Immature natural killer cell (primary cell): Measurements from ENCODE around the gene SLC6A12. TPM values are rescaled to one million over a fixed set of nuclear protein-coding genes. Genes with fewer than 3 reads are reported as not detected.

Experiments used
- DNase-seq, 3 donors: peaks; one replicate each; pipeline ENCODE4 v3.0.0; 2022; ENCODE audit warnings: mixed read lengths in 1 of 3
- H3K27ac Mint-ChIP-seq, 6 donors: one replicate each; pipeline ENCODE4 v1.8.0; 2020; ENCODE audit warnings: mixed read lengths in 6 of 6, mild to moderate bottlenecking in 5 of 6, inconsistent platforms in 4 of 6, moderate library complexity in 3 of 6
- H3K27me3 Mint-ChIP-seq, 3 donors: one replicate each; pipeline ENCODE4 v1.8.0; 2020 to 2021; ENCODE audit warnings: low read depth in 3 of 3, mild to moderate bottlenecking in 3 of 3, mixed read lengths in 3 of 3, moderate library complexity in 3 of 3, inconsistent platforms in 1 of 3
- H3K36me3 Mint-ChIP-seq, 3 donors: one replicate each; pipeline ENCODE4 v1.8.0; 2020; ENCODE audit warnings: mixed read lengths in 3 of 3, inconsistent platforms in 2 of 3, mild to moderate bottlenecking in 2 of 3
- H3K4me1 Mint-ChIP-seq, 2 donors: one replicate each; pipeline ENCODE4 v1.8.0; 2020; ENCODE audit warnings: inconsistent platforms in 2 of 2, mild to moderate bottlenecking in 2 of 2, mixed read lengths in 2 of 2, moderate library complexity in 1 of 2
- H3K4me3 Mint-ChIP-seq, 5 donors: one replicate each; pipeline ENCODE4 v1.8.0; 2020; ENCODE audit warnings: mild to moderate bottlenecking in 5 of 5, mixed read lengths in 5 of 5, inconsistent platforms in 3 of 5, moderate library complexity in 3 of 5
- H3K9me3 Mint-ChIP-seq, 6 donors: one replicate each; pipeline ENCODE4 v1.8.0; 2020; ENCODE audit warnings: mild to moderate bottlenecking in 6 of 6, mixed read lengths in 6 of 6, inconsistent platforms in 4 of 6, moderate library complexity in 3 of 6
- polyA plus RNA-seq, 3 donors: library from polyadenylated mRNA; unstranded; fragments of 300-500 nt; fragmentation: Illumina TruSeq; gene quantifications; one replicate each; pipeline ENCODE4 v1.2.3, GENCODE V29; 2021

The SLC6A12 gene
- polyA plus RNA-seq, 3 donors from 2014 or later, result 0.59 TPM; not detected in 2

DNA sequence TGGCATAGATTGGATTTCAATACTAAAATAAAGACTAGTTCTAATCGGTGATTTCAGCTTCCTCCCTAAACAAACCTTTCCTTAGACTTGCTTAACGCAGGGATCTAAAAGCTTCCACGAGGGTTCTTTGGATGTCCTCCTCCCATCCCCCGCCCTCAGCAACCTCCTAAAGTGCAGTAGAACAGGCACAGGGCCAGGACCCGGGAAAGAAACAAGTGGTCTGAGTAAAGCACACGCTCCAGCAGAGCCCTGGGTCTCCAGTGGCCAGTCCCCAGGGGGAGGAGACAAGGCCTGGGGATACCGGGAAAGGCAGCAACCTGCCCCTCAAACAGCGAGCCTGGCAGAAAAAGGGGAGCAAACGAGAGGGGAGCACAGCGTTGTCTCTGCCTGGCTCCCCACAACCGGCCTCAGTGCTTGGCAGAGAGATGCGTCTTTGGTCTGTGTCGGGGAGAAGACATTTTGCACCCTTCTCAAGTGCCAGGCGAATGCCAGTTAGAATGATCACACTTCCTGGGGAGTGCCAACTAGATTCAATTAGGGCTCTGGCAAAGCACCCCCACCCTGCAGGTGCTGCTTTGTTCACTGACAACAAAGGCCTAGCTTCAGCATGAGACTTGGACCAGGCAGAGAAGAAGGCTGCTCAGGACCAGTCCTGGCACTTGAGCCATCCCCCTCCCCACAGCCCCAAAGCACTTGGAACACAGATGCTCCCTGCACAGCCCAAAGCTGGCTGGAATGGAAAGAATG, 17.1 kb upstream of the SLC6A12 start:
- H3K27me3 Mint-ChIP-seq, result peaks cover 0 to 5% (median 2%) of the 10 kb centered on the region in 3 donors
- peaks cover 6 to 14% (median 8%) of the 10 kb centered on the region in 6 donors for H3K9me3 Mint-ChIP-seq
- H3K27ac Mint-ChIP-seq, result no peak overlapping the region
- no peaks in the 10 kb centered on the region for H3K4me1 Mint-ChIP-seq
- no peak for DNase-seq
- H3K36me3 Mint-ChIP-seq, result peaks cover 0 to 7% (median 3%) of the 10 kb centered on the region in 3 donors
- no peak overlapping the region for H3K4me3 Mint-ChIP-seq

DNA sequence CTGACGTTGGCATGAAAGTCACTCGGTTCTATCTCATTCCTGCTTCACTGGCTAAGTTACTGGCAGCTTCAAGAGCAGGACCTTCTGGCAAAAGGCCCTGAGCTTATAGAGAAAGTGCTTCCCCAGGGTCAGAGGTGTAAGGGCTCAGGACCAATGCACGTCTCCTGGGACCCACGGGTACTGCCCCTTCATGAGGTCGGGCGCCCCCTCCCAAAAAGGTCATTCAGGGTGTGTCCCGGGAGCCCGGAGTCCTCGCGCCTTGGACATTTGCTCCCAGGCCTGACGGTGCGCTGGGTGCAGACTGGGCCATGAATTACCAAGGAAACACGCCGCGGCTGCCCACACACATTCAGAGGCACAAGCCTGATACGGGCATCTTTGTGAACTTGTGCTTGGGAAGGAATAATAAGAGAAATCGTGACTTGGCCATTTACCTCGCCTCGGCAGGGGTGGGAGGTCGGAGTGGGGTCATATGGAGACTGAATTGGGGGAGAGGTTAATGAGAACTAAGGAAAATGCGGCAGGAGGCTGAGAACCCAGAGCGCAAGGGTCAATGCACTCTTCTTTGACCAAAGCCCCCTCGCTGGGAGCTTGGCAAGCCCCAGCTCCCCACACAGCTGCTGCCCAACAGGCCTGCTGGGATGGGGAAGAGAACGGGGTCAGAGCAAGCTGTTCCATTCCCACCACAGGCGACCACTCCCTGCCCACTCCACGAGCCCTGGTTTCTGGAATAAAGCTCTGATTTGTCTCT, 15.7 kb upstream of the SLC6A12 start:
- Mint-ChIP-seq H3K9me3 (peaks cover 0 to 1% (median 0%) of the 10 kb centered on the region in 6 donors), H3K4me1 (no peaks in the 10 kb centered on the region), H3K4me3 (no peak overlapping the region), H3K36me3 (no peaks in the 10 kb centered on the region), H3K27ac (no peak overlapping the region), H3K27me3 (peaks cover 0 to 2% (median 2%) of the 10 kb centered on the region in 3 donors)
- no peak for DNase-seq

DNA sequence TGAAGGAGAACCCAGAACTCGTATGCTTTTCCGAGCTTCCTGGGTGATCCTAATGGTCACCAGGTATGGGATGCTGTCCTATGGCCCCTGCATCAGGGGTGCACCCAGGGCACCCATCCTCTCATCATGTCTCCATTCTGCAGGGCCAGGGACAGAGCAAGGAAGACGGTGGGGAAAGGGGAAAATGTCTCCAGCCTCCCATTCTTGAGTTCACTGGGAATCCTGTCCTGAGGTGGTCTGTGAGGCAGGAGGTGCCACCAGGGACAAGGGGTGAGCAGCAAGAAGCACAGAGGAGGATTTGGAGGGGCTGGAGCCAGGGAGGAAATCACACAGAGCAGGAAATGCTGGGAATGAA, 14.9 kb upstream of the SLC6A12 start:
- peaks cover 0 to 2% (median 2%) of the 10 kb centered on the region in 3 donors for H3K27me3 Mint-ChIP-seq

DNA sequence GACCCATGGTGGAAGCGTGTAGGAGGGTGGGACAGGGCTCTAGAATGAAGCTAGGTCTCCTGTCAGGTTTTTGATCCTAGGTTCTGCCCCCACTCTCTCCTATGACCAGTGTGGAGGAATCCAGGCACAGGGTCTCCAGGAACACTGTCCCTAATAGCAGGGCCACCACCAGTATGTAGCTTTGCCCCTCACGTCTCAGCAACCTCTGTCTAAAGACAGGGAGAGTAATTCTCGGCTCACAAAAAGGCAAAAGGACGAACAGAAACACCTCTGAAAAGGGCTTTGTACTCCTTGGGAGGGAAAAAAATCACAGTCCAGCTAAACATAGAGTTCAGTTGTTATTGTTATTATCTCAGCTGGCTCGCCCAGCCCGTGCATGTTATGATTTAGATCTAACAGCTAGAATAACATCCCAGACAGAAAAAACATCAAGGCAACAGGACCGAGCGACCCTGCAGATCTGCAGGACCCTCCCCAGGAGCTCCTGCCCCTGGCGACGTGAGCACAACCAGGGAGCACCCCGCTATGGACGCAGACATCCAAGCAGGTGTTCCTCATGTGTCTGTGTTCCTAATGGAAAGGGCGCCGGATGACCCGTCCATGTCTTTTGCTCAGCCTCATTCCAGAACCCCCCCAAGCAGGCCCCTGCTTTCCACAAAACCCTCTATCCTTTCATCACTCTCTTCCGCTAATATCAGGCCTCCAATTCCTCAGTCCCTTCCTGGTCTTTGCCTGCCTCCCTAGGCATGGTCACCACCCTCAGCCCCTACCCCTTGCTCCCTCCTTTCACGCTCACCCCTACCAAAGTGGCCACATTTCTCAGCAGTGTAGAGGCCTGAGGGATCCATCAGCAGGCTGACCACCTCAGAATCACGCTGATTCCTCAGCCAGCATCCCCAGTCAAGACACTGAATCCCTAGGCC, 14.2 kb upstream of the SLC6A12 start:
- no peaks in the 10 kb centered on the region for H3K9me3 Mint-ChIP-seq
- H3K27me3 Mint-ChIP-seq, result peaks cover 0 to 2% (median 2%) of the 10 kb centered on the region in 3 donors
- H3K27ac Mint-ChIP-seq, result no peak overlapping the region
- H3K36me3 Mint-ChIP-seq, result no peaks in the 10 kb centered on the region
- DNase-seq, result no peak
- no peak overlapping the region for H3K4me3 Mint-ChIP-seq
- no peaks in the 10 kb centered on the region for H3K4me1 Mint-ChIP-seq

More for the DNA sequence above, 14.9 kb upstream of the SLC6A12 start:
- Mint-ChIP-seq H3K4me1 (no peaks in the 10 kb centered on the region), H3K4me3 (no peak overlapping the region), H3K9me3 (peaks cover 0 to 1% (median 0%) of the 10 kb centered on the region in 6 donors), H3K27ac (no peak overlapping the region), H3K36me3 (no peaks in the 10 kb centered on the region)
- DNase-seq, result no peak

DNA sequence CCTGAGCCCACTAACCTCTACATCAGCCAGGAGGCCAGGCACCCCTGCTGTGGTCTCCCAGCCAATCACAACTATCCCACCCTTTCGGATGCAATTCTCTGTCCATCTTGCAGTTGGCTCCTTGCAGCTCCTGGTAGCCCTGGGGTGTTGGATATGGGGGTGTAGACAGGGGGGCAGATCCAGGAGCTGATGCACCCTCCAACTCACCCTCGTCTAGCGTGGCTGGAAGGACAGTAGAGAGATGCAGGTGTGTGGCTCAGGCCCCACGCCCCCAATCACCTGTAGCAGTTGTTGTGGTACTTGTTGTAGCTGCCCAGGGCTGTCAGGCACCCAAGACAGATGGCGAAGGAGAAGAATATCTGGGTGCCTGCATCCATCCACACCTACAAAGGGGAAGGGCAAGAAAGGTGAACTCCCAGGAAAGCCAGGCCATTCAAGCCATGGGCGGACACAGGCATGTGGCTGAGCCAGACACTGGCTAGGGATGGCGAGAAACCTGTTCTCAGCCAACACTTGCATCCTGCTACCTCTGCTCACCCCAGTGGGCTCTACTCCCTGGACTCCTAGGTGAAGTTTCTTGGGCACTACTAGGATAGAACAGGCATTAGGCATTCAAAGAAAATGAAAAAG, 13.4 kb upstream of the SLC6A12 start:
- DNase-seq, result no peak
- no peak overlapping the region for H3K4me3 Mint-ChIP-seq
- peaks cover 0 to 3% (median 0%) of the 10 kb centered on the region in 6 donors for H3K9me3 Mint-ChIP-seq
- H3K36me3 Mint-ChIP-seq, result no peaks in the 10 kb centered on the region
- H3K4me1 Mint-ChIP-seq, result no peaks in the 10 kb centered on the region
- no peak overlapping the region for H3K27ac Mint-ChIP-seq
- peaks cover 0 to 2% (median 2%) of the 10 kb centered on the region in 3 donors for H3K27me3 Mint-ChIP-seq

DNA sequence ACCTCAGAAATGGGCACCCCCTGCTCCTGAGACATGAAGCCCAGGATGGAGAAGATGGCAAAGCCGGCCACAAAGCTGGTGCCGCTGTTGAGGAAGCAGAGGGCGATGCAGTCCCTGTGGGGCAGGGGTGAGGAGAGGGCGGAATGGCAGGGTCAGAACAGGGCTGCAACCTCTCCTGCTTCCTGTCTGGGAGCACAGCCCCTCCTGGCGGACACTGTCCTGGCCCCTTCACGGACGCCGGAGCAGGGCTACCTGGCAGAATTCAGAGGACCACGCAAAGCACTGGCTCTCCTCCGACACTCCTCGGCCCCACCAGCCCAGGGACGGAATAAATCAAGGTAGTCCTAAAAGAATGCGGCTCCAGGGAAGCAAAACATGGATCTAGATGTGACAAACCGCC, 12.4 kb upstream of the SLC6A12 start:
- no peaks in the 10 kb centered on the region for H3K4me1 Mint-ChIP-seq
- H3K9me3 Mint-ChIP-seq, result peaks cover 0 to 3% (median 0%) of the 10 kb centered on the region in 6 donors
- H3K27ac Mint-ChIP-seq, result no peak overlapping the region
- peaks cover 0 to 2% (median 2%) of the 10 kb centered on the region in 3 donors for H3K27me3 Mint-ChIP-seq
- H3K36me3 Mint-ChIP-seq, result no peaks in the 10 kb centered on the region
- H3K4me3 Mint-ChIP-seq, result no peak overlapping the region
- DNase-seq, result no peak

DNA sequence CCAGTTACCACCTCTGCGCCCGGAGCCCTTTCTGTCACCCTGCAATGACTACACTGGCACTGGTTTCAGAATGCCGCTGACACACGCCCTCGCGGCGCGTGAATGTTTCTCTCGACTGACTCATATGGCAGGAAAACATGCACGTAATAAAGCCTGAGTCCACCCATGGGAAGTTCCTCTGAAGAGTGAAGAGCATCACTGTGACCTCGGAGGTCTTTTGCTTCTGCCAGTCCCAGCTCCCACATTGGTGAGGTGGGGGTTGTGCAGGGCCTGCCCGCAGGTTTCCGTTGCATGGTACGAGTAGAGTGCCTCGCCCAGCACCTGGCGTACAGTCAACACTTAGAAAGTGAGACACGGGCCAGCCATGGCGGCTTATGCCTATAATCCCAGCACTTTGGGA, 11.1 kb upstream of the SLC6A12 start:
- Mint-ChIP-seq H3K36me3 (no peaks in the 10 kb centered on the region), H3K27ac (no peak overlapping the region), H3K4me3 (no peak overlapping the region), H3K27me3 (peaks cover 0 to 2% (median 0%) of the 10 kb centered on the region in 3 donors), H3K4me1 (no peaks in the 10 kb centered on the region), H3K9me3 (peaks cover 0 to 3% (median 0%) of the 10 kb centered on the region in 6 donors)
- DNase-seq, result no peak

DNA sequence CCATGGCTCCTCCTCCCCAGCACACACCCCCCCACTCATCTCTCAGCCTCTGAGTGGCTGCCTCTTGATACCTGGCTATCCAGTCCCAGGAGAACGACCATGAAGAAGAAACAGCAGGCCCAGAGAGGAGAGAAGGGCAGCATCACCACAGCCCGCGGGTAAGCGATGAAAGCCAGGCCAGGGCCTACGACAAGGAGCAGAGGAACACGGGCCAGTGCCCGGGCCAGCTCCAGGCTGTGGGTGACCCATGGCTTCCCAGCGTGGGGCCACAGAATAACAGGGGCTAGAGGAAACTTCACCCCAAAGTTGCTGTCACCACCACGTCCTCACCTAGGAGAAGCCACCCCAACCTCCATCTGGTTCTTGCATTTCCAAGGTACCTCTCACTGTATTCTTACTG, 10.4 kb upstream of the SLC6A12 start:
- no peak overlapping the region for H3K4me3 Mint-ChIP-seq
- no peak for DNase-seq
- H3K9me3 Mint-ChIP-seq, result peaks cover 0 to 3% (median 0%) of the 10 kb centered on the region in 6 donors
- H3K27me3 Mint-ChIP-seq, result no peaks in the 10 kb centered on the region
- peaks cover 2 to 5% of the 10 kb centered on the region in 2 donors for H3K4me1 Mint-ChIP-seq
- H3K27ac Mint-ChIP-seq, result no peak overlapping the region
- no peaks in the 10 kb centered on the region for H3K36me3 Mint-ChIP-seq

DNA sequence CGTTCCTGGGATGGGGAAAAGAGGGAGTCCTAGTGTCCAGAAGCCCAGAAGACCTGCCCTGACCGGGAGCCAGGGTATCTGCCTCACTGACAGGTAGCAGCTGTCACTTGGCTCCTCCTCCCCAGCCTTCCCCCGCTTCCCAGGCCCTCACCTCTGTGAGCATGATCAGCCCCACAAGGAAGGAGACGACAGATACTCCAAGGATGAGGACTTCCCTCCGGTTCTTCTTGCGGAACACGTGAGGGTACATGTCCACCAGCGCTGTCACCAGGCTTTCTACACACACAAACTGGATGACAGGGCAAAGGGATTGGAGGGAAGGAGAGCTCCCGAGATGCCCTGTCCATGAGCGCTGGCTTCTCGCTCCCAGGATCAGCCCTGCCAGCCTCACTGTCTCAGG, 9.9 kb upstream of the SLC6A12 start:
- Mint-ChIP-seq H3K9me3 (peaks cover 0 to 3% (median 0%) of the 10 kb centered on the region in 6 donors), H3K4me3 (no peak overlapping the region), H3K36me3 (no peaks in the 10 kb centered on the region), H3K27ac (no peak overlapping the region), H3K4me1 (peaks cover 2 to 6% of the 10 kb centered on the region in 2 donors), H3K27me3 (peaks cover 0 to 2% (median 0%) of the 10 kb centered on the region in 3 donors)
- DNase-seq, result no peak

DNA sequence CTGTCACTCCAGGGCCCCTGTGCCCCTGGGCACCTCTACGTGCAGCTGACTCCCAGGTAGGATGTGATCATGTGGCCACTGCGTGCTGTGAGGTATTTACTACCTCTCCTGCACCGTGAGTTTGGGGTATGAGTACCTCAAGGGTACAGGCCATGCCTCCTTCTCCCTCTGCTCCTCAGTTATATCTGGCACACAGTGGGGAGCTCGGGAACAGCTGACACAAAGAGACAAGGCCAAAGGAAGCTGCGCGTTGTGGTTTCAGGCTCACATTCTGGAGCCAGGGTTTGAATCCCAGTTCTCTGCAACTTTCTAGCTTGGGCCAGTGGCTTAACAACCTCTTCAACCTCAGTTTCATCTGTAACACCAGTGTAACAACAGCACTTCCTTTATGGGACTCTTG, 7.8 kb upstream of the SLC6A12 start:
- no peaks in the 10 kb centered on the region for H3K36me3 Mint-ChIP-seq
- peaks cover 2 to 6% of the 10 kb centered on the region in 2 donors for H3K4me1 Mint-ChIP-seq
- H3K9me3 Mint-ChIP-seq, result peaks cover 0 to 3% (median 0%) of the 10 kb centered on the region in 6 donors
- H3K27ac Mint-ChIP-seq, result no peak overlapping the region
- no peak for DNase-seq
- H3K27me3 Mint-ChIP-seq, result peaks cover 0 to 2% (median 0%) of the 10 kb centered on the region in 3 donors
- H3K4me3 Mint-ChIP-seq, result no peak overlapping the region

DNA sequence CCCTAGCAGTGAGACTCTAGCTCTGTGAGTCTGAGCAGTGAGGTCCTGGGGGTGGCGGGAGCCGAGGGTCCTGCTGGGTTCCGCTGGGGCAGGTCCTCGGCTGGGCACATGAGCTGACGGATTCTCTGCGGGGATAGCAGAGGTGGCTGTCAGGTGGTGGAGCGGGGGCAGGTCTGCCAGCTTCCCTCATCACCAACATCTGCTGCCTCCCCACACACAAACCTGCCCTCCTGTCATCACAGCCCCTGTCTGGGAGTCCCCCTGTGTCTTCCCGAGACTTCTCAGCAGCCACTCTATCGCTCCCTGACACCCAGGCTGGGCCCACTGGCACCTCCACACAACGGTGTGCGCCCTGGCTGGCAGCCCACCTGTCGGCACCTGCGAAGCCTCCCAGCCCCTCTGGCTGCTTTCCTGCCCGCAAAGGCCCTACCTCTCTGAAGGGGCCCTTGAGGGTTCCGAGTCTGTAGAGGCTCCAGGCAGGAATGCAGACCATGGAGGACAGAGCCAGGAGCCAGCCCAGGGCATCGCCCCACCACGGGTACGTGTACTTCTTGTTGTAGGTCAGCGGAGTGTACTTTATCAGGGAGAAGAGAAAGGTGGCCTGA, 7.1 kb upstream of the SLC6A12 start:
- Mint-ChIP-seq H3K4me1 (peaks cover 2 to 6% of the 10 kb centered on the region in 2 donors), H3K36me3 (no peaks in the 10 kb centered on the region), H3K9me3 (peaks cover 0 to 3% (median 0%) of the 10 kb centered on the region in 6 donors), H3K27me3 (peaks cover 0 to 2% (median 0%) of the 10 kb centered on the region in 3 donors), H3K4me3 (no peak overlapping the region), H3K27ac (no peak overlapping the region)
- no peak for DNase-seq

DNA sequence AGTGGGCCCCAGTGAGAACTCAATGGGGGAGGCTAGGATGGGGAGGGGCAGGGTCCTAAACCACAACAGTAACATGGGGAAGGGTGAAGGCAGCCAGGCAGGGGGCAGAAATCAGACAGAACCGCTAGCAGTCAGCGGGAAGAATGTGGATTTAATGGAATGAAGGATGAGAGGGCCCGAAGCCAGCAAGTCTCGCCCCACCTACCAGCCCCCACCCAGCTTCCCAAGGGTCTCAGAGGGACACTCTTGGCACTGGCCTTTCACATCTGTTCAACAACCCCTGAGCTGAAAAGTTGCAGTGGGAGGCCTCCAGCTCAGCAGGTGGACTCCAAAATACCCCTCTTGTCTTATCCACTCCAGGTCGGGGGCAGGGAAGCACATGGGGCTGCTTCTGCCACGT, 6.5 kb upstream of the SLC6A12 start:
- Mint-ChIP-seq H3K27me3 (peaks cover 0 to 2% (median 0%) of the 10 kb centered on the region in 3 donors), H3K9me3 (peaks cover 0 to 3% (median 0%) of the 10 kb centered on the region in 6 donors), H3K27ac (no peak overlapping the region), H3K36me3 (no peaks in the 10 kb centered on the region), H3K4me1 (peaks cover 2 to 6% of the 10 kb centered on the region in 2 donors), H3K4me3 (no peak overlapping the region)
- no peak for DNase-seq

DNA sequence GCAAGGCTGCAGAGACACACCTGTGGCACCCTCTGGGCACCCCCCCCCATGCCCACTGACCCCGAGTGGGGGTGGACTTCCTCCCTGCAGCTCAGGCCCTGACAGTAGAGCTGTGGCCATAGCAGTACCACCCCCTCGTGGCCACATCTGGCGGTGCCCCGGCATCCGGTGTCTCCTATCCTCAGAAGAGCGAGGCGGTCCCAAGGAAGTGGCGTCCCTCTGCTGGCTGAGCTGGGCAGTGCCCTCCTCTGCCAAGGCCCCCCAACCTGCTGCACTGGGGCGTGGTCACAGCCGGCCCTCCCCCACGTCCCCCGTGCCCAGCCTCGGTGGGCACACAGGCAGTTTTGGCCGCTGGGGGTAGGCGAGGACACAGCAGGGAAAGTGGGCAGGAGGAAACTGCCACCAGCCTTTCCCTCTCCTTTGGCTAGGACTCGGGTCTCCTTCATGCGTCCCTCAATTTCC, 6.0 kb upstream of the SLC6A12 start:
- DNase-seq, result peak; percentile 53 to 64 (median 57)
- Mint-ChIP-seq H3K36me3 (no peaks in the 10 kb centered on the region), H3K27ac (no peak overlapping the region), H3K27me3 (peaks cover 0 to 2% (median 0%) of the 10 kb centered on the region in 3 donors), H3K4me1 (peaks cover 2 to 6% of the 10 kb centered on the region in 2 donors), H3K4me3 (no peak overlapping the region), H3K9me3 (peaks cover 0 to 3% (median 0%) of the 10 kb centered on the region in 6 donors)
